HepG2 (cell line): ENCODE measurements around the gene ODR4. TPM values are rescaled to one million over a fixed set of nuclear protein-coding genes. Genes with fewer than 3 reads are reported as not detected.

Experiments
- ATF6 ChIP-seq: sonication (generic); formaldehyde crosslinking; conservative IDR thresholded peaks from 2 replicates; pipeline ENCODE4 v1.4.0; 2020; ENCODE audit warnings: missing genetic modification reagents
- GATAD2A ChIP-seq: IDR thresholded peaks from 2 replicates; pipeline ENCODE4 v1.6.1; 2016
- HNRNPK ChIP-seq: fragments of 200-400 bp; formaldehyde crosslinking; IDR thresholded peaks from 2 replicates; pipeline ENCODE4 v1.6.1; 2018; ENCODE audit warnings: low read length, low read depth, moderate library complexity, mild to moderate bottlenecking; ENCODE audit not compliant: poor library complexity, severe bottlenecking
- HNRNPUL1 ChIP-seq: fragments of 200-400 bp; formaldehyde crosslinking; IDR thresholded peaks from 2 replicates; pipeline ENCODE4 v1.6.1; 2017; ENCODE audit warnings: low read depth, mild to moderate bottlenecking, low read length, moderate library complexity
- HOXD1 ChIP-seq: sonication (generic); formaldehyde crosslinking; IDR thresholded peaks from 2 replicates; pipeline ENCODE4 v1.5.0; 2020; ENCODE audit warnings: missing genetic modification reagents
- KDM6A ChIP-seq: IDR thresholded peaks from 2 replicates; pipeline ENCODE4 v1.6.1; 2016; ENCODE audit warnings: low read depth
- MTA1 ChIP-seq: sonication (generic); formaldehyde crosslinking; IDR thresholded peaks from 2 replicates; pipeline ENCODE4 v1.4.0; 2020; ENCODE audit warnings: missing genetic modification reagents, mild to moderate bottlenecking, borderline replicate concordance
- NAIF1 ChIP-seq: sonication (generic); formaldehyde crosslinking; IDR thresholded peaks from 2 replicates; pipeline ENCODE4 v1.5.0; 2020; ENCODE audit warnings: mild to moderate bottlenecking, missing genetic modification reagents, borderline replicate concordance
- RARG ChIP-seq: sonication (generic); formaldehyde crosslinking; IDR thresholded peaks from 2 replicates; pipeline ENCODE4 v1.4.0; 2020; ENCODE audit warnings: low read depth, mild to moderate bottlenecking, missing genetic modification reagents
- SOX13 ChIP-seq, 3 experiments: fragments of 450-650 bp in 1 of 3; sonication (generic) in 1 of 3; formaldehyde crosslinking in 1 of 3; IDR thresholded peaks in 2 of 3; conservative IDR thresholded peaks in 1 of 3; 2 replicates each; pipeline versions ENCODE4 v1.5.0 to v1.6.1; 2016 to 2020; ENCODE audit warnings: antibody characterized with exemption in 1 of 3, mild to moderate bottlenecking in 1 of 3, missing compliant biosample characterization in 1 of 3, missing genetic modification reagents in 1 of 3, moderate library complexity in 1 of 3
- TCF7 ChIP-seq: sonication (generic); IDR thresholded peaks from 2 replicates; pipeline ENCODE4 v1.6.1; 2016; ENCODE audit warnings: antibody characterized with exemption, low read depth
- TP53 ChIP-seq: sonication (generic); formaldehyde crosslinking; conservative IDR thresholded peaks from 2 replicates; pipeline ENCODE4 v1.4.0; 2020; ENCODE audit warnings: missing genetic modification reagents
- XBP1 ChIP-seq: sonication (generic); formaldehyde crosslinking; IDR thresholded peaks from 2 replicates; pipeline ENCODE4 v1.5.0; 2020; ENCODE audit warnings: missing genetic modification reagents
- ZNF264 ChIP-seq: sonication (generic); formaldehyde crosslinking; IDR thresholded peaks from 2 replicates; pipeline ENCODE4 v1.4.0; 2020; ENCODE audit warnings: missing genetic modification reagents
- ZNF350 ChIP-seq: sonication (generic); formaldehyde crosslinking; IDR thresholded peaks from 2 replicates; pipeline ENCODE4 v1.4.0; 2020; ENCODE audit warnings: mild to moderate bottlenecking, low read depth, missing genetic modification reagents, borderline replicate concordance
- ZNF362 ChIP-seq: sonication (generic); formaldehyde crosslinking; IDR thresholded peaks from 2 replicates; pipeline ENCODE4 v1.4.0; 2020; ENCODE audit warnings: missing genetic modification reagents, mild to moderate bottlenecking, borderline replicate concordance
- ZNF446 ChIP-seq: sonication (generic); formaldehyde crosslinking; IDR thresholded peaks from 2 replicates; pipeline ENCODE4 v1.5.0; 2020; ENCODE audit warnings: mild to moderate bottlenecking, missing genetic modification reagents
- ZNF460 ChIP-seq: sonication (generic); formaldehyde crosslinking; IDR thresholded peaks from 2 replicates; pipeline ENCODE4 v1.5.1; 2020; ENCODE audit warnings: missing genetic modification reagents, mild to moderate bottlenecking, borderline replicate concordance
- ZNF543 ChIP-seq: sonication (generic); formaldehyde crosslinking; IDR thresholded peaks from 2 replicates; pipeline ENCODE4 v1.4.0; 2020; ENCODE audit warnings: mild to moderate bottlenecking, missing genetic modification reagents
- ZNF674 ChIP-seq: sonication (generic); formaldehyde crosslinking; IDR thresholded peaks from 2 replicates; pipeline ENCODE4 v1.5.0; 2020; ENCODE audit warnings: low read depth, mild to moderate bottlenecking, missing genetic modification reagents
- ZNF780A ChIP-seq: sonication (generic); formaldehyde crosslinking; IDR thresholded peaks from 2 replicates; pipeline ENCODE4 v1.8.0; 2022; ENCODE audit warnings: mild to moderate bottlenecking, missing genetic modification reagents, moderate library complexity
- polyA plus RNA-seq, 8 experiments: library from polyadenylated mRNA; depleted of rRNA in 3 of 8; stranded (reverse) in 7 of 8; unstranded in 1 of 8; fragments of >200 nt; fragmentation: Illumina TruSeq in 4 of 8; extraction: Trizol in 4 of 8; gene quantifications; 2 replicates each; pipeline versions ENCODE4 v1.2.1 to v1.2.3, GENCODE V29; 2011 to 2016; ENCODE audit warnings: low read depth in 4 of 8, missing spikeins in 1 of 8, mixed read lengths in 1 of 8; ENCODE audit not compliant: insufficient read depth in 1 of 8
- total RNA-seq, 5 experiments: library from RNA; depleted of rRNA; stranded (reverse); fragments of >200 nt; fragmentation: Illumina TruSeq; extraction: Trizol; gene quantifications; 2 replicates each; pipeline ENCODE4 v1.2.3, GENCODE V29; 2016; ENCODE audit warnings: low read depth in 1 of 5
- TF ChIP-seq, protein P1 (sequence below): sonication (generic); formaldehyde crosslinking; IDR thresholded peaks from 2 replicates; pipeline ENCODE4 v1.4.0; 2020; ENCODE audit warnings: missing genetic modification reagents
- TF ChIP-seq, protein P2 (sequence below): sonication (generic); formaldehyde crosslinking; IDR thresholded peaks from 2 replicates; pipeline ENCODE4 v1.4.0; 2020; ENCODE audit warnings: missing genetic modification reagents, low read depth, mild to moderate bottlenecking, borderline replicate concordance

Gene ODR4
- total and polyA plus RNA-seq, 2 of the 13 experiments (the other 11 are each of a cell fraction or from before 2014, with no cell fraction given), result 16.3 to 22.0 TPM

- TF ChIP-seq ZNF362 (CRISPR knock-in tag) (no peak; the same call in 1 of the 2 replicates), XBP1 (CRISPR knock-in tag) (no peak), HNRNPUL1 (no peak), KDM6A (no peak), ATF6 (CRISPR knock-in tag) (no peak), GATAD2A (CRISPR knock-in tag) (peak; percentile 50), HNRNPK (peak; percentile 19), MTA1 (peak; percentile 60; the same call in 1 of the 2 replicates), ZNF264 (CRISPR knock-in tag) (peak; percentile 62; the same call in 1 of the 2 replicates), TP53 (no peak), ZNF446 (0 out of 2 replicates have a peak, but pooled peaks have one; percentile 60), NAIF1 (CRISPR knock-in tag) (peak; percentile 66; the same call in 1 of the 2 replicates), RARG (no peak), HOXD1 (CRISPR knock-in tag) (peak; percentile 51; the same call in 1 of the 2 replicates), TCF7 (no peak), ZNF780A (0 out of 2 replicates have a peak, but pooled peaks have one; percentile 16), ZNF350 (CRISPR knock-in tag) (peak; percentile 97; the same call in 1 of the 2 replicates), ZNF543 (CRISPR knock-in tag) (peak; percentile 84; the same call in 1 of the 2 replicates), ZNF460 (CRISPR knock-in tag) (peak; percentile 44; the same call in 1 of the 2 replicates), SOX13 (IDR thresholded peaks at IDR 0.05) (no peak), SOX13 (CRISPR knock-in tag; conservative IDR thresholded peaks at IDR 0.05 in 1 of 2, IDR thresholded peaks at IDR 0.05 in 1 of 2) (no peak), ZNF674 (CRISPR knock-in tag) (no peak)
- TF ChIP-seq, protein P1, sequence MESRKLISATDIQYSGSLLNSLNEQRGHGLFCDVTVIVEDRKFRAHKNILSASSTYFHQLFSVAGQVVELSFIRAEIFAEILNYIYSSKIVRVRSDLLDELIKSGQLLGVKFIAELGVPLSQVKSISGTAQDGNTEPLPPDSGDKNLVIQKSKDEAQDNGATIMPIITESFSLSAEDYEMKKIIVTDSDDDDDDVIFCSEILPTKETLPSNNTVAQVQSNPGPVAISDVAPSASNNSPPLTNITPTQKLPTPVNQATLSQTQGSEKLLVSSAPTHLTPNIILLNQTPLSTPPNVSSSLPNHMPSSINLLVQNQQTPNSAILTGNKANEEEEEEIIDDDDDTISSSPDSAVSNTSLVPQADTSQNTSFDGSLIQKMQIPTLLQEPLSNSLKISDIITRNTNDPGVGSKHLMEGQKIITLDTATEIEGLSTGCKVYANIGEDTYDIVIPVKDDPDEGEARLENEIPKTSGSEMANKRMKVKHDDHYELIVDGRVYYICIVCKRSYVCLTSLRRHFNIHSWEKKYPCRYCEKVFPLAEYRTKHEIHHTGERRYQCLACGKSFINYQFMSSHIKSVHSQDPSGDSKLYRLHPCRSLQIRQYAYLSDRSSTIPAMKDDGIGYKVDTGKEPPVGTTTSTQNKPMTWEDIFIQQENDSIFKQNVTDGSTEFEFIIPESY (CRISPR knock-in tag), result peak; percentile 48; the same call in 1 of the 2 replicates
- TF ChIP-seq, protein P2, sequence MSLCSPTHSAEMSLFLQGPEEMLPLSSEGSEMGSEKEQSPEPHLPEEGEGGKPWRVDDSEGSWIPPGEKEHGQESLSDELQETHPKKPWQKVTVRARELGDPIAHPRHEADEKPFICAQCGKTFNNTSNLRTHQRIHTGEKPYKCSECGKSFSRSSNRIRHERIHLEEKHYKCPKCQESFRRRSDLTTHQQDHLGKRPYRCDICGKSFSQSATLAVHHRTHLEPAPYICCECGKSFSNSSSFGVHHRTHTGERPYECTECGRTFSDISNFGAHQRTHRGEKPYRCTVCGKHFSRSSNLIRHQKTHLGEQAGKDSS, result 0 out of 2 replicates have a peak, but pooled peaks have one; percentile 15
These were observed at the start of gene ODR4, which contains the start of gene TPR (continued) for GRCh38 chr1:186375152-186375928.
